Epithelial cell of proximal tubule (primary cell): ENCODE measurements around the gene CCDC88B. TPM values are rescaled to one million over a fixed set of nuclear protein-coding genes. Genes with fewer than 3 reads are reported as not detected.

Source experiments
- DNase-seq: peaks from one replicate; pipeline ENCODE4 v3.0.0-alpha.2; 2011; ENCODE audit warnings: low read depth
- H3K4me3 ChIP-seq: 2 replicates; pipeline ENCODE4 v1.5.1; 2011; ENCODE audit warnings: low read depth, mild to moderate bottlenecking, low read length
- total RNA-seq: library from RNA; depleted of rRNA; stranded (reverse); fragments of >200 nt; gene quantifications from 2 replicates; pipeline ENCODE4 v1.2.3, GENCODE V29; 2015
- TF ChIP-seq, protein P1 (sequence below): conservative IDR thresholded peaks from 2 replicates; pipeline ENCODE4 v1.5.1; 2012; ENCODE audit warnings: low read depth, mild to moderate bottlenecking, low read length

The CCDC88B gene
- total RNA-seq, 1 donor from 2014 or later: 4.8 TPM

DNA sequence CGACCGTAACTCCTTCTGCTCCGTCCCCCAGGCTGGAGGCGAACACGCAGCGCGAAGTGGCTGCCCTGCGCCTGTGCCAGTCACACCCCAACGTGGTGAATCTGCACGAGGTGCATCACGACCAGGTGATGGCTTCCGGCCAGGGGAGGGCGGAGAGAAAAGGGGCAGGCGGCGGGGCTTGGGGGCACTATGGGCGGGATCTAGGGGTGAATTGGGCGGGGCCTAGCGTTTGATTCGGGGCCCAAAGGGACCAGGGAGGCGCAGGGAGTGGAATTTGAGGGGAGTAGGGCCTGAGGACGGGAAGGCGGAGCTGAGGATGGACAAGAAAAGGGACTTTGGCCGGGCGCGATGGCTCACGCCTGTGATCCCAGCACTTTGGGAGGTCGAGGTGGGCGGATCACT, 28.7 kb downstream of the CCDC88B start:
- TF ChIP-seq, protein P1, sequence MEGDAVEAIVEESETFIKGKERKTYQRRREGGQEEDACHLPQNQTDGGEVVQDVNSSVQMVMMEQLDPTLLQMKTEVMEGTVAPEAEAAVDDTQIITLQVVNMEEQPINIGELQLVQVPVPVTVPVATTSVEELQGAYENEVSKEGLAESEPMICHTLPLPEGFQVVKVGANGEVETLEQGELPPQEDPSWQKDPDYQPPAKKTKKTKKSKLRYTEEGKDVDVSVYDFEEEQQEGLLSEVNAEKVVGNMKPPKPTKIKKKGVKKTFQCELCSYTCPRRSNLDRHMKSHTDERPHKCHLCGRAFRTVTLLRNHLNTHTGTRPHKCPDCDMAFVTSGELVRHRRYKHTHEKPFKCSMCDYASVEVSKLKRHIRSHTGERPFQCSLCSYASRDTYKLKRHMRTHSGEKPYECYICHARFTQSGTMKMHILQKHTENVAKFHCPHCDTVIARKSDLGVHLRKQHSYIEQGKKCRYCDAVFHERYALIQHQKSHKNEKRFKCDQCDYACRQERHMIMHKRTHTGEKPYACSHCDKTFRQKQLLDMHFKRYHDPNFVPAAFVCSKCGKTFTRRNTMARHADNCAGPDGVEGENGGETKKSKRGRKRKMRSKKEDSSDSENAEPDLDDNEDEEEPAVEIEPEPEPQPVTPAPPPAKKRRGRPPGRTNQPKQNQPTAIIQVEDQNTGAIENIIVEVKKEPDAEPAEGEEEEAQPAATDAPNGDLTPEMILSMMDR: no peak
- no peak overlapping the region for H3K4me3 ChIP-seq
- DNase-seq: no peak

DNA sequence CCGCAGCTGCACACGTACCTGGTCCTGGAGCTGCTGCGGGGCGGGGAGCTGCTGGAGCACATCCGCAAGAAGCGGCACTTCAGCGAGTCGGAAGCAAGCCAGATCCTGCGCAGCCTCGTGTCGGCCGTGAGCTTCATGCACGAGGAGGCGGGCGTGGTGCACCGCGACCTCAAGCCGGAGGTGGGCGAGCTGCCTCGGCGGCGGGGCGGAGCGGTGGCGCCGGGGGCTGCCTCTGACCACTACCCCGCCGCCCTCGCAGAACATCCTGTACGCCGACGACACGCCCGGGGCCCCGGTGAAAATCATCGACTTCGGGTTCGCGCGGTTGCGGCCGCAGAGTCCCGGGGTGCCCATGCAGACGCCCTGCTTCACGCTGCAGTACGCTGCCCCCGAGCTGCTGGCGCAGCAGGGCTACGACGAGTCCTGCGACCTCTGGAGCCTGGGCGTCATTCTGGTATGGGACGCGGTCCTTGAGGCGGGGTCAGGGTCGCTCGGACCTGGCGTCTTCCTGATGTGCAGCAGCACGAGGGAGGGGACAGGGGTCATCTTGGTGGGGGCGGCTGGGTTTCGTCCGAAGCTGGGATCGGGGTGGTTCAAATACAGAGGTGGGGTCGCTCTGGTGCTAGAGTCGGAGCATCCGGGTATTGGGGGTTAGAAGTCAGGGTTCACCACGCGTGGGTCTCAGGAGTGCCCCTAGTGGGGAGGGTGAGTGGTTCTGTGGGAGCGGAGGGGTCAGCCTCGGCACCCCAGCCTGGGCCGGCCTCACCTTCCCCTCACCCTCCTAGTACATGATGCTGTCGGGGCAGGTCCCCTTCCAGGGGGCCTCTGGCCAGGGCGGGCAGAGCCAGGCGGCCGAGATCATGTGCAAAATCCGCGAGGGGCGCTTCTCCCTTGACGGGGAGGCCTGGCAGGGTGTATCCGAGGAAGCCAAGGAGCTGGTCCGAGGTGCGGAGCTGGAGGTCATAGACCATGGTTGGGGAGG, 29.7 kb downstream of the CCDC88B start:
- TF ChIP-seq, protein P1: no peak
- DNase-seq: no peak
- no peak overlapping the region for H3K4me3 ChIP-seq

DNA sequence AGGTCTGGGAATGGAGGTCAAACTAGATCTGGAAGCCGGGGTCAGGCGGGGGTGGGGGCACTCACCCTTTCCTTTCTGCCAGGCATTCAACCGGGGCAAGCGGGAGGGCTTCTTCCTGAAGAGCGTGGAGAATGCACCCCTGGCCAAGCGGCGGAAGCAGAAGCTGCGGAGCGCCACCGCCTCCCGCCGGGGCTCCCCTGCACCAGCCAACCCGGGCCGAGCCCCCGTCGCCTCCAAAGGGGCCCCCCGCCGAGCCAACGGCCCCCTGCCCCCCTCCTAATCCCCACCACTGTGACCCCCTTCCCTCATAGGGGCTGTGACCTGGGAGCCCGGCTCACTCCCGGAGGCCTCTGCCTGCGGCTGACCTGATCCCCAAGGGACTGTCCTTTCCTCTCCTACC, 31.2 kb downstream of the CCDC88B start:
- TF ChIP-seq, protein P1: no peak
- no peak overlapping the region for H3K4me3 ChIP-seq
- DNase-seq: no peak

DNA sequence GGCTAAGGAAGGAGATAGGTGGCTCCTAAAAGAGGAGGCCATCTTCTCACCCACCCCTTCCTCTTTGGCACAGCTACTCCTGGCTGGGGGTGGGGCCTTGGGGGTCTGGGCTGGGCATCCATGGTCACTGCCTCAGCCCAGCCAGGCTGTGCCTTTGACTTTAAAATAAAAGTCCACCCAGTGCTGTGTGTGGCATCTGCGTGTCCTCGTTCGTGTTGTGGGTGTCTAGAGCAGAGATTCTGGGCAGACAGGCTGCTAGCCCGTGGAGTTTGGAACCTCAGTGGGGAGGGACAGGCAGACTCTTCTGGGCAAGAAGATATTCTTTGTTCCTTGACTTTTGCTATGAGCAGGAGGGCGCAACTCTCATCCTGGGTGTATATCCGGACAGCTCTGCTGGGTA, 32.0 kb downstream of the CCDC88B start:
- no peak for DNase-seq
- no peak overlapping the region for H3K4me3 ChIP-seq
- TF ChIP-seq, protein P1: no peak

DNA sequence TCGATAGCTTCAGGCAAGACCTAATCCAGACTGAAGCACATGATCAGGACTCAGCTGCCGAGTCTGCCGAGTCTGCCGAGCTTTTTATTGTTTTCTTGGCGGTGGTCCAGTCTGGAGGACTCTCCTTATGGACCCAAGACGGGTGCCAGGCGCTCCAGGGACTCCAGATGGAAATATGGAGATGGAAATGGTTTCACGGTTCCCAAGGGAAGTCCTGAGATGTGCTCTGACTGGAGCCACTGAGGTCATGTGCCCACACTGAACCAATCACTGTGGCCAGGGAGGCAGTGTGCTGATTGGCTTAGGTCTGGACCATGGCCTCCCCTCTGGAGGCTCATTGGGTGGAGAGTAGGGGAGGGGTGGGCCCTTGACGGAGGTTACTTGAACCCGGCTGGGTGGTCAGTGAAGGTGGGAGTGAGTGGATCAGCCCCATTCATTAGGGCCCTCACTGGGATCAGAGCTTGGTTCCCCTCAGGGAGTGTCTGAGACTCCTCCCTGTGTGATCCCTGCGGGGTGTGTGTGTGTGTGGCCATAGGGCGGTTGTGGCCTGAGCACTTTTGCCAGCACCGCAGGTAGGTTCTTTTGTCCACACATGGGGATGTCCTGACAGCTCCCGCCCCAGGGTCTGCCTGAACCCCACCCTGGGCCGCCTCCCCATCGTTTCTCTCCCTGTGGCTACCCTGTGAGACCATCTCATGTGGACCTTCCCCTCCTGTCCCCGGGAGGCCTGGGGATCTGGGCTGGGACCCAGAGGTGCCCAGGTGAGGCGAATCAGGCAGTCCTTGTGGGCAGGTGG, 33.0 kb downstream of the CCDC88B start:
- H3K4me3 ChIP-seq: no peak overlapping the region
- TF ChIP-seq, protein P1: no peak
- DNase-seq: no peak

DNA sequence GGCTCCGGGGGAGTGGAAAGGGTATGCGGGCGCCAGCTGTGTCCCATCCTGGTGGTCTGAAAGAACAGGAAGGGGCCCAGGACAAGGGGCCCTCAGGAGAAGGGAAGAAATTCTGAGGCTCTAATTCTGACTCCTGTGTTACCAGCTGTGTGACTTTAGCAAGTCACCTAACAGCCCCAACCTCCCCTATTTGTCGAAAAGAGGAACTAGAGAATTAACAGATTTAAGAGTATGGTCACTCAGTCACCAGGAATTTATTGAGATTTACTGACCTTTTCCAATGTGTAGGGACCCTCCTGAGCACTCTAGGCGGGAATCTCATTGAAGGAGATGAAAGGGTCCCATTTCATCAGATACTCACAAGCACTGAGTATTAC, 33.6 kb downstream of the CCDC88B start:
- TF ChIP-seq, protein P1: no peak
- DNase-seq: no peak
- no peak overlapping the region for H3K4me3 ChIP-seq
